Measurements from ENCODE around the gene RAET1E. TPM values are rescaled to one million over a fixed set of nuclear protein-coding genes. Genes with fewer than 3 reads are reported as not detected.

RAET1E gene
- total RNA-seq, 1 experiment from 2014 or later = not detected

GRCh38 chr6:149895833-149896271 is 2.1 kb downstream of the RAET1E start:
- TF ChIP-seq CTCF (conservative IDR thresholded peaks at IDR 0.05) = no peak
- WGBS (ENCODE audit: extremely low coverage, insufficient read length, low lambda C conversion rate) = no CpG with 5 or more reads among the region's 5 CpGs
- H3K4me1 ChIP-seq (ENCODE audit: insufficient read depth, low read length) = no peaks in the 10 kb centered on the region; the same call in 1 of the 2 replicates
- H3K9me3 ChIP-seq (ENCODE audit: control insufficient read depth, low read depth, low read length) = no peaks in the 10 kb centered on the region
- H3K79me1 ChIP-seq (ENCODE audit: insufficient read depth, low read depth, low read length, poor library complexity, severe bottlenecking) = no peaks in the 10 kb centered on the region
- Mint-ChIP-seq H3K4me3 (no peak overlapping the region), H3K4me1 (peaks cover 0 to 9% of the 10 kb centered on the region in 2 experiments; a peak in 3 of 4 replicates), H3K9me3 (no peaks in the 10 kb centered on the region), H3K27me3 (ENCODE audit: low read depth) (peaks cover 48% of the 10 kb centered on the region), H3K27ac (no peak overlapping the region; a peak in 1 of 7 replicates), H3K36me3 (ENCODE audit: insufficient read depth in 1 of 3, low read depth in 3 of 3) (no peaks in the 10 kb centered on the region)
- no peaks in the 10 kb centered on the region for H4K20me1 ChIP-seq (ENCODE audit: control insufficient read depth, insufficient read depth, insufficient read length)
- no peak overlapping the region for H3K14ac ChIP-seq (ENCODE audit: insufficient read depth, low read length)
- H2BK120ac ChIP-seq (ENCODE audit: low read depth, low read length, poor library complexity, severe bottlenecking) = no peak overlapping the region
- no peak overlapping the region for H3K4ac ChIP-seq (ENCODE audit: low read depth, low read length)
- H4K91ac ChIP-seq (ENCODE audit: insufficient read length, low read depth, low read length) = no peak overlapping the region
- H2AFZ ChIP-seq (ENCODE audit: low read length) = no peak overlapping the region
- no peak overlapping the region for H3K23ac ChIP-seq (ENCODE audit: insufficient read length, low read depth, low read length)
- H3T11ph ChIP-seq (ENCODE audit: low read length) = no peak overlapping the region
- no peak overlapping the region for H4K8ac ChIP-seq (replicated peaks; ENCODE audit: insufficient read length, low read depth, low read length)
- DNase-seq = no peak
- H3K79me2 ChIP-seq (ENCODE audit: insufficient read depth, low read length) = no peaks in the 10 kb centered on the region
- no peak overlapping the region for H2AK5ac ChIP-seq (ENCODE audit: insufficient read length, low read length)
- H2BK20ac ChIP-seq (ENCODE audit: low read depth, low read length, poor library complexity, severe bottlenecking) = no peak overlapping the region
- H2BK5ac ChIP-seq (ENCODE audit: insufficient read length, low read length) = no peak overlapping the region
- H3K9ac ChIP-seq (ENCODE audit: extremely low read depth, insufficient read length, low read length) = no peak overlapping the region
- H3K23me2 ChIP-seq (ENCODE audit: insufficient read length, low read depth, low read length, poor library complexity, severe bottlenecking) = no peaks in the 10 kb centered on the region
- no peak overlapping the region for H3K27ac ChIP-seq (ENCODE audit: insufficient read length, low read depth, low read length)
- no peak overlapping the region for H3K18ac ChIP-seq (ENCODE audit: insufficient read length, low read depth, low read length)
- no peaks in the 10 kb centered on the region; the same call in 1 of the 2 replicates for H3K27me3 ChIP-seq (ENCODE audit: insufficient read depth, low read length)
- no peak overlapping the region for H3K56ac ChIP-seq (ENCODE audit: insufficient read length, low read depth, low read length)
- H2BK15ac ChIP-seq (ENCODE audit: low read depth, low read length) = no peak overlapping the region
- no peak overlapping the region for H3K4me2 ChIP-seq (ENCODE audit: insufficient read depth, insufficient read length, low read length)
- H2BK12ac ChIP-seq (ENCODE audit: insufficient read length, low read depth, low read length) = no peak overlapping the region
- no peak overlapping the region for H4K5ac ChIP-seq (ENCODE audit: insufficient read length, low read depth, low read length)
